ENCODE results near the gene TULP1. TPM values are rescaled to one million over a fixed set of nuclear protein-coding genes. Genes with fewer than 3 reads are reported as not detected.

Gene TULP1
- total and polyA plus RNA-seq, 11 donors = 0.15 TPM; not detected in 10

DNA sequence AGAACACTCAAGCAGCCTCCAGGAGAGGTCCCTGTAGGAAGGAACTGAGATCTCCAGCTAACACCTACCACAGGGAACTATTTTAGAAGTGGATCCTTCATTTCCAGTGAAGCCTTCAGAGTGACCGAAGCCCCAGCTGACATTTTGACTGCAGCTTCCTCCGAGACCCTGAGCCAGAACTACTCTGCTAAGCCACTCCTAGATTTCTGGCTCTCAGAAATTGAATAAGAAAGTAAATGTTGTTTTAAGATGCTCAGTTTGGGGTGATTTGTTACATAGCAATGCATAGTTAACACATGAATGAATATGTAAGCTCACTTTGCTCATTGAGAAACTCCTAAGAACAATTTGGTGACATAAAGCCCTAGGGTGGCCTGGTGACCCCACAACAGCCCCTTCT lies 5.5 kb downstream of the TULP1 start:
- WGBS, 4 donors = 89 to 94% (median 92%) methylated on average over 2 of the region's 2 CpGs
- intact Hi-C loops (cut with DNase I) = no loop called here
- Histone ChIP-seq H3K4me3 (no peak overlapping the region), H3K9me3 (no peaks in the 10 kb centered on the region), H3K27me3 (peaks cover 0 to 70% (median 10%) of the 10 kb centered on the region in 9 donors), H3K36me3 (no peaks in the 10 kb centered on the region), H3K27ac (no peak overlapping the region), H3K4me1 (peaks cover 0 to 11% (median 0%) of the 10 kb centered on the region in 12 donors)
- TF ChIP-seq, protein P1, sequence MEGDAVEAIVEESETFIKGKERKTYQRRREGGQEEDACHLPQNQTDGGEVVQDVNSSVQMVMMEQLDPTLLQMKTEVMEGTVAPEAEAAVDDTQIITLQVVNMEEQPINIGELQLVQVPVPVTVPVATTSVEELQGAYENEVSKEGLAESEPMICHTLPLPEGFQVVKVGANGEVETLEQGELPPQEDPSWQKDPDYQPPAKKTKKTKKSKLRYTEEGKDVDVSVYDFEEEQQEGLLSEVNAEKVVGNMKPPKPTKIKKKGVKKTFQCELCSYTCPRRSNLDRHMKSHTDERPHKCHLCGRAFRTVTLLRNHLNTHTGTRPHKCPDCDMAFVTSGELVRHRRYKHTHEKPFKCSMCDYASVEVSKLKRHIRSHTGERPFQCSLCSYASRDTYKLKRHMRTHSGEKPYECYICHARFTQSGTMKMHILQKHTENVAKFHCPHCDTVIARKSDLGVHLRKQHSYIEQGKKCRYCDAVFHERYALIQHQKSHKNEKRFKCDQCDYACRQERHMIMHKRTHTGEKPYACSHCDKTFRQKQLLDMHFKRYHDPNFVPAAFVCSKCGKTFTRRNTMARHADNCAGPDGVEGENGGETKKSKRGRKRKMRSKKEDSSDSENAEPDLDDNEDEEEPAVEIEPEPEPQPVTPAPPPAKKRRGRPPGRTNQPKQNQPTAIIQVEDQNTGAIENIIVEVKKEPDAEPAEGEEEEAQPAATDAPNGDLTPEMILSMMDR (IDR thresholded peaks at IDR 0.05) = no peak
- no peak for TF ChIP-seq POLR2A (IDR thresholded peaks at IDR 0.05)
- DNase-seq = no peak
- no peak for ATAC-seq

DNA sequence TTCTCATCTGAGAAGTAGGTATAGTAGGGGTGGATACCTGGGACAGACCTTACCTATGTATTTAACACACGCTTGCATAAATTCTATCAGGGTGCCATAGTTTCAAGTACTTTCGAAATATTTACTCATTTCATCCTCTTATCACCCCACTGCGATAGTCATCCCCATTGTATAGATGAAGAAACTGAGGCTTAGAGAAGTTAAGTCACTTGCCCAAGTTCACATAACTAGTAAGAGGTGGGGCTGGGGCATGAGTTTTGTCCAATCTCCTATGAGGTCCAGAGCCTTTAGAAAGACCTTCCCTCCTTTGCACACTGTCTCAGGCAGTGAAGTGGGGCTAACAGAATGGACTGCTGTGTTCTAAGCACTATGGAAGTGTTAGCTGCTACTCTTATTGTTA lies 6.2 kb downstream of the TULP1 start:
- no peak overlapping the region for H3K27ac ChIP-seq
- no peaks in the 10 kb centered on the region for H3K9me3 ChIP-seq
- 94 to 100% (median 97%) methylated on average over 3 of the region's 3 CpGs for WGBS, 4 donors
- no peak for ATAC-seq
- H3K4me1 ChIP-seq = peaks cover 0 to 4% (median 0%) of the 10 kb centered on the region in 12 donors
- intact Hi-C loops (cut with DNase I) = no loop called here
- H3K4me3 ChIP-seq = no peak overlapping the region
- DNase-seq = no peak
- TF ChIP-seq, protein P1 (IDR thresholded peaks at IDR 0.05) = no peak
- TF ChIP-seq POLR2A (IDR thresholded peaks at IDR 0.05) = no peak
- peaks cover 0 to 71% (median 8%) of the 10 kb centered on the region in 9 donors for H3K27me3 ChIP-seq
- no peaks in the 10 kb centered on the region for H3K36me3 ChIP-seq

DNA sequence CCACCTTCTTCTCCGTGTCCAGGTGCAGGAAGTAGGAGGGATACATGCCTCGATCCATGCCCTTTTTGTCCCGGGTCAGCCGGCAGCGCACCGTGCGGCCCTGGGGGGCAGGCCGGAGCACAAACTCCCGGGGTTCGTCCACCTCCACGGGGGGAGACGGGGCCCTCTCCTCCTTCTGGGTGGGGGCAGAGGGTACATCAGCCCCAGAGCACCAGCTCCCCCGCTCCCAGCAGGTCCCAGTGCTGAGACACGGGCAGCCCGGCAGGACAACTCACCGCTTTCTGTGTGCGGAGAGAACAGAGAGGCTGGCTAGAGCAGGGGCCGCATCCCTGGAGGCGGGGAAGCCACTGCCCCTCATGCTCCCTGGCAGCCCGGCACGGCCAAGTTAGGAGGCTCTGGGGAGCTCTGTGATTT lies 6.7 kb downstream of the TULP1 start:
- no peak for TF ChIP-seq POLR2A (IDR thresholded peaks at IDR 0.05)
- TF ChIP-seq, protein P1 (IDR thresholded peaks at IDR 0.05) = no peak
- Histone ChIP-seq H3K27me3 (peaks cover 0 to 67% (median 7%) of the 10 kb centered on the region in 9 donors), H3K4me3 (no peak overlapping the region), H3K9me3 (no peaks in the 10 kb centered on the region), H3K4me1 (peaks cover 0 to 4% (median 0%) of the 10 kb centered on the region in 12 donors), H3K36me3 (no peaks in the 10 kb centered on the region), H3K27ac (no peak overlapping the region)
- intact Hi-C loops (cut with DNase I) = no loop called here
- no peak for ATAC-seq
- no peak for DNase-seq
- 46 to 61% (median 54%) methylated on average over 9 to 21 of the region's 21 CpGs for WGBS, 4 donors

- ATAC-seq (no peak), DNase-seq (no peak)
- no peaks in the 10 kb centered on the region for H3K36me3 ChIP-seq
- 53 to 75% (median 67%) methylated on average over 6 to 15 of the region's 15 CpGs for whole genome bisulfite sequencing, 4 donors
- peaks cover 0 to 16% (median 2%) of the 10 kb centered on the region in 12 donors for H3K4me1 ChIP-seq
- no peaks in the 10 kb centered on the region for H3K9me3 ChIP-seq
- TF ChIP-seq POLR2A (IDR thresholded peaks at IDR 0.05) = no peak
- TF ChIP-seq, protein P1 (IDR thresholded peaks at IDR 0.05) = no peak
- H3K27me3 ChIP-seq = peaks cover 0 to 64% (median 7%) of the 10 kb centered on the region in 9 donors
- H3K4me3 ChIP-seq = no peak overlapping the region
- no peak overlapping the region for H3K27ac ChIP-seq
- intact Hi-C loops (cut with DNase I) = no loop called here
Observed at GRCh38 chr6:35503534-35503933, 9.2 kb downstream of the TULP1 start.
